H9 (cell line): ENCODE data around the gene BIN1. TPM values are rescaled to one million over a fixed set of nuclear protein-coding genes. Genes with fewer than 3 reads are reported as not detected.

Experiments used
- DNase-seq: peaks from one replicate; pipeline ENCODE4 v3.0.0-alpha.2; 2017
- H2AFZ ChIP-seq: one replicate; pipeline ENCODE4 v1.6.1; 2013; ENCODE audit warnings: mild to moderate bottlenecking, low read length, control low read depth, moderate library complexity
- H2AK5ac ChIP-seq: 2 replicates; pipeline ENCODE4 v1.6.1; 2013; ENCODE audit warnings: low read length, control low read depth, mixed read lengths; ENCODE audit not compliant: insufficient read length
- H2BK120ac ChIP-seq: one replicate; pipeline ENCODE4 v1.6.1; 2013; ENCODE audit warnings: low read depth, mild to moderate bottlenecking, low read length, control low read depth, inconsistent platforms; ENCODE audit not compliant: poor library complexity, severe bottlenecking
- H2BK12ac ChIP-seq: 2 replicates; pipeline ENCODE4 v1.6.1; 2013; ENCODE audit warnings: low read length, control low read depth, mixed read lengths, low read depth; ENCODE audit not compliant: insufficient read length
- H2BK15ac ChIP-seq: 2 replicates; pipeline ENCODE4 v1.6.1; 2013; ENCODE audit warnings: low read depth, low read length, control low read depth
- H2BK20ac ChIP-seq: one replicate; pipeline ENCODE4 v1.6.1; 2013; ENCODE audit warnings: low read depth, mild to moderate bottlenecking, low read length, control low read depth, inconsistent platforms; ENCODE audit not compliant: poor library complexity, severe bottlenecking
- H2BK5ac ChIP-seq: 2 replicates; pipeline ENCODE4 v1.6.1; 2013; ENCODE audit warnings: low read length, control low read depth, mixed read lengths; ENCODE audit not compliant: insufficient read length
- H3K14ac ChIP-seq: 2 replicates; pipeline ENCODE4 v1.6.1; 2013; ENCODE audit warnings: low read length, control low read depth; ENCODE audit not compliant: insufficient read depth
- H3K18ac ChIP-seq: 2 replicates; pipeline ENCODE4 v1.6.1; 2013; ENCODE audit warnings: low read depth, mild to moderate bottlenecking, mixed read lengths, low read length, control low read depth; ENCODE audit not compliant: insufficient read length
- H3K23ac ChIP-seq: 2 replicates; pipeline ENCODE4 v1.6.1; 2013; ENCODE audit warnings: low read length, control low read depth, mixed read lengths, low read depth; ENCODE audit not compliant: insufficient read length
- H3K23me2 ChIP-seq: 2 replicates; pipeline ENCODE4 v1.6.1; 2013; ENCODE audit warnings: low read depth, mild to moderate bottlenecking, mixed read lengths, low read length, control low read depth; ENCODE audit not compliant: insufficient read length, poor library complexity, severe bottlenecking
- H3K27ac ChIP-seq: 2 replicates; pipeline ENCODE4 v1.5.1; 2013; ENCODE audit warnings: low read length, control low read depth, mixed read lengths, low read depth; ENCODE audit not compliant: insufficient read length
- H3K27me3 ChIP-seq: 2 replicates; pipeline ENCODE4 v1.6.1; 2013; ENCODE audit warnings: low read length, control low read depth, inconsistent platforms; ENCODE audit not compliant: insufficient read depth
- H3K4ac ChIP-seq: 2 replicates; pipeline ENCODE4 v1.6.1; 2013; ENCODE audit warnings: low read depth, mild to moderate bottlenecking, control low read depth, inconsistent platforms, low read length, moderate library complexity
- H3K4me1 ChIP-seq: 2 replicates; pipeline ENCODE4 v1.6.1; 2013; ENCODE audit warnings: low read length, control low read depth, inconsistent platforms; ENCODE audit not compliant: insufficient read depth
- H3K4me2 ChIP-seq: 2 replicates; pipeline ENCODE4 v1.6.1; 2013; ENCODE audit warnings: low read length, control low read depth, mixed read lengths; ENCODE audit not compliant: insufficient read length, insufficient read depth
- H3K56ac ChIP-seq: 2 replicates; pipeline ENCODE4 v1.6.1; 2013; ENCODE audit warnings: low read depth, mild to moderate bottlenecking, mixed read lengths, low read length, control low read depth; ENCODE audit not compliant: insufficient read length
- H3K79me1 ChIP-seq: 2 replicates; pipeline ENCODE4 v1.6.1; 2013; ENCODE audit warnings: low read depth, mild to moderate bottlenecking, moderate library complexity, low read length, control low read depth, inconsistent platforms; ENCODE audit not compliant: insufficient read depth, poor library complexity, severe bottlenecking
- H3K79me2 ChIP-seq: 2 replicates; pipeline ENCODE4 v1.6.1; 2013; ENCODE audit warnings: low read length, control low read depth, inconsistent platforms; ENCODE audit not compliant: insufficient read depth
- H3K9ac ChIP-seq: 2 replicates; pipeline ENCODE4 v1.6.1; 2013; ENCODE audit warnings: low read length, control low read depth, mixed read lengths; ENCODE audit not compliant: insufficient read length; ENCODE audit errors: extremely low read depth
- H3K9me3 ChIP-seq: one replicate; pipeline ENCODE4 v1.6.1; 2013; ENCODE audit warnings: low read depth, low read length, inconsistent platforms; ENCODE audit not compliant: control insufficient read depth
- H3T11ph ChIP-seq: one replicate; pipeline ENCODE4 v1.6.1; 2013; ENCODE audit warnings: mild to moderate bottlenecking, low read length, control low read depth, inconsistent platforms
- H4K20me1 ChIP-seq: one replicate; pipeline ENCODE4 v1.6.1; 2013; ENCODE audit not compliant: control insufficient read depth, insufficient read length, insufficient read depth
- H4K5ac ChIP-seq: 2 replicates; pipeline ENCODE4 v1.6.1; 2013; ENCODE audit warnings: low read depth, mild to moderate bottlenecking, mixed read lengths, low read length, control low read depth; ENCODE audit not compliant: insufficient read length
- H4K8ac ChIP-seq: replicated peaks from 2 replicates; pipeline ENCODE4 v1.6.1; 2013; ENCODE audit warnings: low read length, control low read depth, mixed read lengths, low read depth; ENCODE audit not compliant: insufficient read length
- H4K91ac ChIP-seq: 2 replicates; pipeline ENCODE4 v1.6.1; 2013; ENCODE audit warnings: low read depth, mild to moderate bottlenecking, moderate library complexity, mixed read lengths, low read length, control low read depth; ENCODE audit not compliant: insufficient read length
- H3K27ac Mint-ChIP-seq, 3 experiments: 2 replicates in 2 of 3; 3 replicates in 1 of 3; pipeline ENCODE4 v1.8.0; 2020 to 2021; ENCODE audit warnings: mixed read lengths in 3 of 3, mild to moderate bottlenecking in 1 of 3, moderate library complexity in 1 of 3
- H3K27me3 Mint-ChIP-seq: 2 replicates; pipeline ENCODE4 v1.8.0; 2021; ENCODE audit warnings: low read depth, mild to moderate bottlenecking, moderate library complexity, mixed read lengths
- H3K36me3 Mint-ChIP-seq, 3 experiments: 2 replicates in 2 of 3; 3 replicates in 1 of 3; pipeline ENCODE4 v1.8.0; 2020 to 2021; ENCODE audit warnings: low read depth in 3 of 3, mixed read lengths in 3 of 3; ENCODE audit not compliant: insufficient read depth in 1 of 3
- H3K4me1 Mint-ChIP-seq, 2 experiments: 2 replicates each; pipeline ENCODE4 v1.8.0; 2020; ENCODE audit warnings: mixed read lengths in 2 of 2
- H3K4me3 Mint-ChIP-seq, 2 experiments: 2 replicates in 1 of 2; 3 replicates in 1 of 2; pipeline ENCODE4 v1.8.0; 2020 to 2021; ENCODE audit warnings: mild to moderate bottlenecking in 2 of 2, mixed read lengths in 2 of 2, moderate library complexity in 1 of 2
- H3K9me3 Mint-ChIP-seq, 2 experiments: 2 replicates in 1 of 2; 3 replicates in 1 of 2; pipeline ENCODE4 v1.8.0; 2020; ENCODE audit warnings: mild to moderate bottlenecking in 2 of 2, mixed read lengths in 2 of 2, moderate library complexity in 1 of 2
- CTCF ChIP-seq: fragments of 200-600 bp; sonication (generic); conservative IDR thresholded peaks from 3 replicates; pipeline ENCODE4 v1.8.0; 2021; ENCODE audit warnings: antibody characterized with exemption, mild to moderate bottlenecking
- WGBS: extraction: QIAGEN DNeasy Blood & Tissue Kit; methylation state at CpG from one replicate; pipeline ENCODE4 v1.1.7; 2013; ENCODE audit warnings: missing lambda C conversion rate, low lambda C conversion rate, mixed read lengths; ENCODE audit not compliant: insufficient read length; ENCODE audit errors: extremely low coverage; 5-methylcytosine and 5-hydroxymethylcytosine counted together
- total RNA-seq: library from RNA; stranded (reverse); gene quantifications from 2 replicates; pipeline ENCODE4 v1.2.1, GENCODE V29; 2021

The BIN1 gene
- total RNA-seq, 1 experiment from 2014 or later = 32.0 TPM

- peaks cover 1% of the 10 kb centered on the region for H3K27me3 Mint-ChIP-seq
- no peak overlapping the region for H2BK120ac ChIP-seq
- no peak overlapping the region for H3K56ac ChIP-seq
- H3K27ac ChIP-seq = no peak overlapping the region
- no peaks in the 10 kb centered on the region for H3K4me1 Mint-ChIP-seq
- no peak overlapping the region for H3K27ac Mint-ChIP-seq
- H3K9me3 Mint-ChIP-seq = peaks cover 3% of the 10 kb centered on the region in 2 experiments; a peak in 3 of 5 replicates
- no peaks in the 10 kb centered on the region for H3K4me1 ChIP-seq
- H3K4ac ChIP-seq = no peak overlapping the region
- no peak for DNase-seq
- no peaks in the 10 kb centered on the region for H3K36me3 Mint-ChIP-seq
- H3K79me2 ChIP-seq = no peaks in the 10 kb centered on the region
- no peak overlapping the region for H2BK12ac ChIP-seq
- H2AK5ac ChIP-seq = no peak overlapping the region
- no peak overlapping the region for H2BK5ac ChIP-seq
- WGBS = no CpG with 5 or more reads among the region's 13 CpGs
- H2AFZ ChIP-seq = no peak overlapping the region
- H4K91ac ChIP-seq = no peak overlapping the region
- no peak overlapping the region for H2BK15ac ChIP-seq
- no peaks in the 10 kb centered on the region for H3K27me3 ChIP-seq
- no peak overlapping the region for H3T11ph ChIP-seq
- no peak overlapping the region for H3K9ac ChIP-seq
- H3K23me2 ChIP-seq = no peaks in the 10 kb centered on the region
- H4K20me1 ChIP-seq = no peaks in the 10 kb centered on the region
- H2BK20ac ChIP-seq = no peak overlapping the region
- H3K23ac ChIP-seq = no peak overlapping the region
- H4K8ac ChIP-seq = peak overlapping the region; percentile 40
- TF ChIP-seq CTCF = no peak
- H4K5ac ChIP-seq = no peak overlapping the region
- H3K14ac ChIP-seq = no peak overlapping the region
- H3K79me1 ChIP-seq = no peaks in the 10 kb centered on the region
- no peaks in the 10 kb centered on the region for H3K9me3 ChIP-seq
- H3K4me3 Mint-ChIP-seq = no peak overlapping the region
- no peak overlapping the region for H3K4me2 ChIP-seq
- no peak overlapping the region for H3K18ac ChIP-seq
These were observed 33.6 kb upstream of the BIN1 start for GRCh38 chr2:127140538-127140937.
